Activated CD8-positive, alpha-beta memory T cell treated with anti-CD3 and anti-CD28 coated beads, Interleukin-2, amount 50 U/mL, for 48 hours (primary cell): Measurements from ENCODE around the gene POLR3B.
"Not testable (repeated sequence)": the region's sequence is repeated elsewhere in the genome, so short reads cannot be mapped to it uniquely, and the experiment has no call there.

Source experiments
- DNase-seq: peaks from one replicate; pipeline ENCODE4 v3.0.0-alpha.2; 2020

The POLR3B gene

DNA sequence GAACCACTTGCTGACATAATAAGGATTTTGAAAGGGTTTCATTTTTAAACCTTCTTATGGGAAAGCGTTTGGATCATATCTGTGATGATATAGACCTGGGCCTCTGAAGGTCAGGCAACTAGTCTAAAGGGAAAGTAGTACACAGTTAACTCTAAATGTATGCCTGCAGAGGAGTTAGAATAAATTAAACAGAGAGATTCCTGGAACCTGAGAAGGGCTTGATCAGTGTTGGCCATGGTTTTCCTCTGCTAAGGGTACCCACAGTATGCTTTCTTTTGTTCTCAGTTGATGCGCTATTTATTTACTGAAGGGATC lies 14.4 kb upstream of the POLR3B start:
- DNase-seq = no peak

DNA sequence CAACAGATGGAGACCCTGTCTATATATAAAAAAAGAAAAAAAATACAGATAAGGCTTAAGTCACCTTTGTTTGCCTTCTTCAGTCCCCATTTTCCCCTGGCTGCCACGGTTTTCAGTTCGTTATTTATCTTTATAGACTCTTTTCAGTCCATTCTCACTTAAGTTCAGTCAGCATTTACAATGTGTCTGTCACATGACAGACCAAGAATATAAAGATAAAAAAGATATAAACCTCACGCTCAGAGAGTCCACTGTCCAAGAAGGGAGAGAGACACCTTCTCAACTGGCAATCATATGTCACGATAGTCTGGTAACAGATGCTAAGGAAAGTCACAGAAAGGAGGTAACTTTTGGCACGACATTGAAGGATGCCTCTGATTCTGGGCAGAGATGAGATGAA lies 13.4 kb upstream of the POLR3B start:
- no peak for DNase-seq

DNA sequence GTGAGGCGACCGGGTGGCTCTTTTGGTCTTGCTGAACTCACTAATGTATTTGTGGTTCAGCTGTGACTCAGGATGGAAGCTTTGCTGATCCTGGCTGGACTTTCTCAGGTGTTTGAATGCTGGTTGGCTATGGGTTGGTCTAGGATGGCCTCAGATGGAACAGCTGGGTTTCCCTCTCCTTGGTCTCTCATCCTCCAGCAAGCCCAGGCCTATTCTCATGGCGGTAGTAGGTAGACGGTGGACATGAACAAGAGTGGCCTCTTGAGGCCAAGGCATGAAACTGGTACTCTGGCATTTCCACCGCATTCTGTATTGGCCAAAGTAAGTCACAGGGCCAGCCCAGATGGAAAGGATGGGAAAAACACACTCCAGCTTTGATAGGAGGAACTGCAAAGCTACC lies 11.8 kb upstream of the POLR3B start:
- DNase-seq = no peak

DNA sequence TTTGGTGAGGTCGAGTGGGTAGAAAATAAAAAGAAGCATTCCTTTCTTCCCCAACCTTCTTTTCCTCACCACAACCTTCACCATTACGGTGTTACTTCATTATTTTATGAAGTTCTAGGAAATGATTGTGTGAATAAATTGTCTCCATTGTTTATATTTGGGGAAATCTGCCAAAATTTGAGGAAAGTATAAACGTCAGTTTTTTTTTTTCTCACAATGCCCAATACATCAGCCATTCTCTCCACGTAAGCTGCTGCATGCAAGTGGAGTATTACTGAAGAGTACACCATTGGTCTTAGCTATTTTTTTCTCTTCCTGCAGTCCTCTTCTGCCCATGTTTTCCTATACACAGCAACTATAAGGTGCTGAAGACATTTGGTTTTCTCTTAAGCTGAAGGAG lies 9.1 kb upstream of the POLR3B start:
- no peak for DNase-seq

DNA sequence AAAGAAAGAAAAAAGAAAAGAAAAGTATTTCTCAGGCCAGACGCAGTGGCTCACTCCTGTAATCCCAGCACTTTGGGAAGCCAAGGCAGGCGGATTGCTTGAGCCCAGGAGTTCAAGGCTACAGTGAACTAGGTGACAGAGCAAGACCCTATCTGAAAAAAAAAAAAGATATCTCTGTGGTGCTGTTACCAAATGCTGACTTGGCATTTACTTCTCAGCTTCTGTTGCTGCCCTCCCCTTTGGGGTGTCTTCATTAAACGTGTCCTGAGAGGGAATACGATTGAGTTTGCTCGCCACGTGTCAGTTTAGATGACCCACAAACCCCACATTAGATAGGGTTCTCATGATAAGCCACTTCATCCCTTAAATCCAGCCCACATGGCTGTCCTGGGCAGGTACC lies 4.4 kb upstream of the POLR3B start:
- DNase-seq = no peak

DNA sequence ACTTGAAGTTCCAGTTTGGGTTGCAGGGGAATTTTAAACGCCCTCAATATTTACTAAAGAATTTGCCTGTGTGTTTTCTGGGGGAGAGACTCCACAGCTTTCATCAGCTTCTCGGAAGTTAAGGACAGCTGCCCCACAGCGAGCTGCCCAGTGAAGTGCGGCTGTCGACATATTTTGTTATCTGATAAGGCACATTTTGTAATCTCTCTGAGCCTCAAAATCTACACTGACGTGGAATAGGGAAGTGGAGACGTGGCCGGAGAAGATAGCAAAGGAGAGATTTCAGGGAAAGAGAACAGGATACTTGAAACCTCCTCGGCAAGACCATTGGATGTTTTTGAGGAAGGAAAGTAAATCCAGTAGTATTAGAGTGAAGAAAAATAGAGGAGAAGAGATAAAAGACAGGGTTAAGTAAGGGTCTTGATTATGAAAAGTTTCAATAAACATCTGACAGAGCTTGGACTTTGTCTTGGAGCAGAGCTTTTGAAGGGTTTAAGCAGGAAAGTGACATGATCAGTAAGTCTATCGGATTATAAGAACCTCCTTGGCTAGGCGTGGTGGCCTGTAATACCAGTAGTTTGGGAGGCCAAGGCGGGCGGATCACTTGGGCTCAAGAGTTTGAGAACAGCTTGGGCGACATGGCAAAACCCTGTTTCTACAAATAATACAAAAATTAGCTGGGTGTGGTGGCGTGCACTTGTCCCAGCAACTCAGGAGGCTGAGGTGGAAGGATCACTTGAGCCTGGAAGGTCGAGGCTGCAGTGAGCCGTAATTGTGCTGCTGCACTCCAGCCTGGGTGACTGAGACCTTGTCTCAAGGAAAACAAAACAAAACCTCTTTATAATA lies 1.1 kb downstream of the POLR3B start:
- DNase-seq = no peak

DNA sequence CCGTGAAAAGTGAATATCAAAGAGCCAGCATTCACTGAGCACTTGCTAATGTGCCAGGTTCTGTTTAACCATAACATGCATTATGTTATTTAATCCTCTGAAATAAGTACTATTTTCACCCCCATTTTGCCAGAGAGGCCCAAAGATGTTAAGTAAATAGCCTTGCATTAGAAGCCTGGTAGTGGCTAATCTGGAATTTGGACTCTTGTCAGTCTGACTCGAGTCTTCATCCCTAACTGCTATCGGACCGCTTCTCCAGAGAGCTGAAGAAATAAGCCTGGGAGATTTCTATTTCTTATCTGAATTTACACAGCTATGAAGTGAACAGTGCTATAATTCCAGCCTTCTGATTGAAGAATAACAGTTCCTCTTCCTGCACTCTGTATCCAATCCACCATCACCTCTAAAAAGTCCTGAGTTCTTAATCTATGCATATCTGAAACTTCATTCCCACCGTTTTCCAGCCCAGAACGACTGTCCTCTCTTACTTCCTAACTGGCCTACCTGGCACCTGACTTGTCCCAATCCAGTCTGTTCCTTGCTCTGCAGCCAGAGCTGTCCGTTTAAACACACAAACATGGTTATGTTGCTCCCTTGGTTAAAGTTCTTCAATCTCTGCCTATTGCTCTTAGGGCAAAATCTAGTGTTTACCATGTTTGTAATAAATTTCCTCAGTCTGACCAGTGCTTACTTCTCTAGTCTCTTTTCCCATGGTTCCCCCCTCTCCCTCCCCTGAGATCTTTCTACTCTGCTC lies 2.3 kb downstream of the POLR3B start:
- no peak for DNase-seq

DNA sequence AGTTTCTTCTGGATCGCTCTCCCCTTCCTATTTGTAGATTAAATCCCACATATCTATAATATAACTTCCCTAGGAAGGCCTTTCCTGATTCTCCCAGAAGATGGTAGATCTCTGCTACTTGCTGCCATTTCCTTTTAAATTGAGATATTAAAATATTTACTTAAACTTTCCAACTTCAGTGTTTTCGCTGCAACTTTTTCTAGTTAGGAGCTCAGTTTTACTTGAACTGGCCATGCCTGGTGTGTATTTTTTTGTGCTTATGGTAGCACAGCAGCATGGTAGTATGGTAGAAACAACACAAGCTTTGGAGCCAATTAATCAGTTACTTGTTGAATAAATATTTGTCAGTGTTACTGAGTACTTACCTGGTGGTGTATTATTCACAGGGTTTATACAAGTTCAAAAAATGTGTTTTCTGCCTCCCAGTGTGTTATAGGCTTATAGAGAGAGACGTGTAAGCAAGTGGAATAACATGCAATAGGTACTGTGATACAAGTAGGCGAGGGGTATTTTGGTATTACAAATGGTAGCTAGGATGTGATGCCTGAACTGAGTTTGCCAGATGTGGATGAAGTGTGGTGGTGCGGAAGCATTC lies 2.9 kb downstream of the POLR3B start:
- DNase-seq = no peak

DNA sequence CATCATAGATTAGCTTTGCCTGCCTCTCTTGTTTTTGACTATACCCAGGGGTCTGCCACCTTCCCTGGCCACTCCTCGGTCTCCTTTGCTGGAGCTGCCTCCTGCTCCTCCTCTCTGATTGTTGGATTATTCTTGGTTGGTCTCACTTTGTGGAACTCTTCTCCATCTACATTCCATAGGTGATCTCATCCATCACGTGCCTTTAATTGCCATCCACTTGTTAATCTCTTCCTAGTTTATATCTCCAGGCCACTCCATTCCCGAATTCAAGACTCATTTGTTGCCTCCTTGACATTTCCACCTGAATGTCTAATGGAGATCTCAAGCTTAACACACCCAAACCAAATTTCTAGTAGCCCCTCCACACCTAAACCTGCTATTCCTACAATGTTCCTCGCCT lies 5.4 kb downstream of the POLR3B start:
- no peak for DNase-seq

DNA sequence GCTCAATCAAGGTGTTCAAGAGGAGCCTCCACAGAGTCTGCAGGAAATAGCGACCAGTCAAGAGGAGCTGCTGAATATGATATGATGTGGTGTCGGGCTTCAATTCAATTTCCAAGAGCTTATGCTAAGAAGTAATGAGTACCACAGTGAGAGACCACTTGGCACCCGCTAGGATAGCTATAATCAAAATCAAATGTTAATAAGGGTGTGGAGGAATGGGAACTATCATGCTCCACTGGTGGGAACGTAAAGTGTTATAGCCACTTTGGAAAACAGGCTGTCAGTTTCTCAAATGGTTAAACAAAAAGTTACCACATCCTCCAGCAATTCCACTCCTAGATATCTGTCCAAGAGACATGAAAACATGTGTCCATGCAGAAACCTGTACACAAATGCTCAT lies 6.7 kb downstream of the POLR3B start:
- no peak for DNase-seq

DNA sequence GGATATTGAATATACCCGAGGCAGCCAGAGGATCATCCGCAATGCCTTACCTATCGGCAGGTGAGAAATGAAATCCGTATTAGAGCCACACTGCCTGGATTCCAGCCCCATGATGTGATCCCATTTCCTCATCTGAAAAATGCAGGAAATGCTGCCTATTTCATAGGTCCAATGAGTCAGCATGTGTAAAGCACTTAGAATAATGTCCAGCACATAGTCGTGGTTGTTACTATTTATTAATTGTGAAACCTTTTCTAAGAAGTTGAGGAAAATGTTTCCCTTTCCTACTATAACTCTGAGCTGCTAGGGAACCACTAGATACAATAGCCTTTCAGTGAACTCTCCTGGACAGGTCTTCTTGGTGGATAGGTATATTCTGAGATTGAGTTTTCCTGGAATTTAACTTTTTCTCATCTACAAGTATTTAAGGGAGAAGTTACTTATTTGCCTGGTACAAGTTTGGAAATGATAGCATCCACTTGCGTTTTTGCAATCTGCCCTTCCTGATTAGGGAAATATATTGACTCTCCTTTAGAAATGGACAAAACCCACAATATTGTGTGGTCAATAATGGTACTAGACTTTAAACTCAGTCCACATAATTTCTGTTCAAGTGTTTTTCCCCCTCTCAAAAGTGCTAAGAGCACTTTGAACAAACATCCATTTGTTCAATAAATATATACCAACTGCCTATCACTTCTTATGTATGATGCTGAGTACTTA lies 12.2 kb downstream of the POLR3B start:
- DNase-seq = no peak

DNA sequence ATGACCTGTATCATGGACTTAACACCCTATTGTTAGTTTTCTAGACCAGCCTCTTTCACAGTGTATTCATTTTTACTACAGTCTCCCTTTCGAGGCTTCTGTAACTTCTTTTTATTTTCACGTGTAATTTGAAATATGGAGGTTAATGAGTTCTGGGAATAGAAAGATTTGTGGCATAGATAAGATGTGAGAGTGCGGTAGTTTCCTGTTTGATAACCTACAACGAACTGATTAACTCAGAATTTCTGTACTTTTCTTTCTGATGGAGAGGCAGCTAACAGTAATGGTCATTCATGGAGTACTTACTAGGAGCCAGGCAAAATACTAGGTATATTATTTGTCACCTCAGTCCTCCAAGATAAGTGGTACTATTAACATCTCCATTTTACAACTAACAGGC lies 21.2 kb downstream of the POLR3B start:
- DNase-seq = no peak

DNA sequence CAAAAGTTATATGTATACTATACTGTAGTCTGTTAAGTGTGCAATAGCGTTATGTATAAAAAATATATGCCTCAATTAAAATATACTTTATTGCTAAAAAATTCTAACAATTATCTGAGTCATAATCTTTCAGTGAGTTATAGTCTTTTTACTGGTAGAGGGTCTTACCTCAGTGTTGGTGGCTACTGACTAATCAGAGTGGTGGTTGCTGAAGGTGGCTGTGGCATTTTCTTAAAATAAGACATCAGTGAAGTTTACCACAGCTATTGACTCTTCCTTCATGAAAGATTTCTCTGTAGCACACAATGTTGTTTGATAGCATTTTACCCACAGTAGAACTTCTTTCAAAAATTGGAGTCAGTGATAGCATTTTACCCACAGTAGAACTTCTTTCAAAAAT lies 23.4 kb downstream of the POLR3B start:
- DNase-seq = no peak

DNA sequence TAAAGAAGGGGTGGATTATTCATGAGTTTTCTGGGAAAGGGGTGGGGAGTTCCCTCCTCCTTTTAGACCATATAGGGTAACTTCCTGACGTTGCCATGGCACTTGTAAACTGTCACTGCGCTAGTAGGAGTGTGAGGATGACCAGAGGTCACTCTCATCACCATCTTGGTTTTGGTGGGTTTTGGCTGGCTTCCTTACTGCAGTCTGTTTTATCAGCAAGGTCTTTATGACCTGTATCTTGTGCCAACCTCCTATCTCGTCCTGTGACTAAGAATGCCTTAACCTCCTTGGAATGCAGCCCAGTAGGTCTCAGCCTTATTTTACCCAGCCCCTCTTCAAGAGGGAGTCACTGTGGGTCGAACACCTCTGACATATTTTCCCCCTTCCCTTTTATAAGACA lies 24.3 kb downstream of the POLR3B start:
- DNase-seq = not testable (repeated sequence)

DNA sequence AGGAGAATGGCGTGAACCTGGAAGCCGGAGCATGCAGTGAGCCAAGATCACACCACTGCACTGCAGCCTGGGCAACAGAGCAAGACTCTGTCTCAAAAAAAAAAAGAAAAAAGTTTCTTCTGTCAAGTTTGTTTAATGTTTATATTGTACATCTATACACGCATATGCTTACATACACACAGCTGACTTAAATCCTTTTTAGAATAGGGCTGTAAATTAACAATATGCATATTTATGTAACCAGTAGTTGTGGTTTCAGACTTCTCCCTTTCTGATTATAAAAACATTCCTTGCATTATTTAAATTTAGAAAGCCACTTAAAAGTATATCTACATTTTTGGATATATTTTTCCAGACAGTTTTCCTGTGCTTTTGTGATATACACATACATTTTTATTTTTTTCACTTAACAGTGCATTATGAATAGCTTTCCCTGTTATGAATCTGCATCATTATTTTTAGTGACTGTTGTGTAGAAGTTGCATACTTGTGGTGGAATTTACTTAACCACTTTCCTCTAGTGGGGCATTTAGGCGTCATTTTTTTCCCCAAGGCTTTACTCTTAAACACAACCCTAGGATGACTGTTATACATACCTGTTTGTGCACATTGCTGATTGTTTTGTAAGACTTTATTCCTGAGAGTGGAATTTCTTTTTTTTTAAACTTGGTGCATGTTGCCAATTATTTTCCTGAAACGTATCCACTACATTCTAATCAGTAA lies 29.4 kb downstream of the POLR3B start:
- DNase-seq = no peak

DNA sequence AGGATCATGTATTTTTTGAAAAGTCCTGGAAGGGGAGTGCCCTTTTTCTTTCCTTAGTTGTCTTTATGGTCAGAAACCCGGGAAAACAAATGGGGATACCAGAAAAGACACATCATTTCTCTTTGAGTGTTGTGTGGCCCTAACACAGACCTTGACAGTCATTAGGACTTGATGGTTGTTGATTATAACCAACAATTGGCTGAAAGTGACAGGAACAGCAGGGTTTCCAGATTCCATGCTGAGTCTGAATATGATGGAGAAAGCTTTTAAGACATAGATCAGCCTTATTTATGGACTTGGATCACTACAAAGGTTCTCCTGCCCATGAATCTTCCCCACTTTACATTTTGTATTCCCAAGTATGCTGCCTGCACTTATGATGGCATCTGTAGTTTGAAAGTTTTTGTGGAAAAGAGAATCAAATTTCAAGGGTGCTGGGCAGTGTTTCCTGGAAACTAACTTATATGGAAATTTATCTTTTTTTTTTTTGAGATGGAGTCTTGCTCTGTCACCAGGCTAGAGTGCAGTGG lies 30.4 kb downstream of the POLR3B start:
- DNase-seq = no peak

DNA sequence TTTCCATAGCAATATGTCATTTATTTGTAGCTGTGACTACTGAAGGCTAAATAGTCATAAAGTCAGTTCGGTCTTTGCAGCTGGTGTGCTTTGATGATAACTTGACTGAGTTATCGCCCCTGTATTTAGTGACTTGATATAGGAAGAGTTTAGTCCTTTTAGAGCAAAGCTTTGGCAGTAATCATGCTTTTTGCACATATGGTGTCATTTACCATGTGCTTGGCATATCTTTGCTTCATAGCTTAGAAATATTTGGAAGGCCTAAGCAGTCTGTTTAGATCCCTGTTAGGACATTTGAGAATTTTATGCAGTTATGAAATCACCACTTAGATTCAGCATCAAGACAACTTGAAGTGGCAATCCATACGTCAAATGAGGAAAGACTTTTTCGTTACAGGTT lies 31.6 kb downstream of the POLR3B start:
- no peak for DNase-seq

DNA sequence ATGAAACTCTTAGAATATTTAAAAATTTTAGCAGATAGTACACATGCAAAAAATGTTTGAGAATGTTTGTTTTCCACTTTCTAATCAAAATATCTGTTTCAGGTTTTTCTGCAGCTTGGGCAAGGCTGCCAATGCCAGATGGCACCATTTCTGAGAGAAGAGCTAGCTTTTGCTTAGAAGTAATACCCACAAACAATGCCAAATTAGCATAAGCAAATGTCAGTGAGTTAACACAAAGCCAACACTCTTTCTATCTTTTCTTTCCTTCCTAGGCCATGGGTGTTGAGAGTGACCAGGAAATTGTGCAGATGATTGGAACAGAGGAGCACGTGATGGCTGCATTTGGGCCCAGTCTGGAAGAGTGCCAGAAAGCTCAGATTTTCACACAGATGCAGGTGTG lies 35.2 kb downstream of the POLR3B start:
- DNase-seq = no peak

DNA sequence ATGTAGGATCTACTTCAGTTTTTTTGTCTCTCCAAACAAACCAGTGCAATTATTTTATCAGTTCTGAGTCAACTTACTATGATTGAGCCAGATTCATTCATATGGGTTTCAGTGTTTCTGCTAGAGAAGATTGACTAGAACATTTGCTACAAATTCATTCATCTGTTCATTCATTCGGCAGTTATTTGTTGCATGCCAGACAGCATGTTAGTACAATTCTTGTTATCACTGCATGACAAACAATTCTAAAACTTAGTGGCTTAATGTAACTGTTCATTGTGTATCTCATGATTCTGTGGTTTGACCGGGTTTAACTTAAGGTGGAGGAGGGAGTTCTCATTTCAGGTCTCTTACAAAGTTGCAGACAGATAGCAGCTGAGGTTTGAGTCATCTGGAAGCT lies 52.3 kb downstream of the POLR3B start:
- no peak for DNase-seq

DNA sequence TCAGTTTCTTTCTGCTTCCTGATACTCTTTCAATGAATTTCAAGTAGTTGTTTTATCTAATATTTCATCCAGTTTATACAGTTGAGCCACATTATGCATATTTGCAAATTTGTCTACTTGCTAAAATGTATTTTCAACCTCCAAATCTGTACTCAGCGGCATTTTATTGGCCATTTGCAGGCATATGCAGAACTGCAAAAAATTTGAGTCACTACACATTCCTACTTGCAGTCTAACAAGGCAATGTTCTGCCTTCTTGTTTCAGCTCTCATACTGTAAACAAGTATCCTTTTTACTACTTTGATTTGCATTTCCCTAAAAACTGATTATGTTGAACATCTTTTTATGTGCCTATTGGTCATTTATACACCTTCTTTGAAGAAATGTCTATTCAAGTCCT lies 55.0 kb downstream of the POLR3B start:
- DNase-seq = no peak

DNA sequence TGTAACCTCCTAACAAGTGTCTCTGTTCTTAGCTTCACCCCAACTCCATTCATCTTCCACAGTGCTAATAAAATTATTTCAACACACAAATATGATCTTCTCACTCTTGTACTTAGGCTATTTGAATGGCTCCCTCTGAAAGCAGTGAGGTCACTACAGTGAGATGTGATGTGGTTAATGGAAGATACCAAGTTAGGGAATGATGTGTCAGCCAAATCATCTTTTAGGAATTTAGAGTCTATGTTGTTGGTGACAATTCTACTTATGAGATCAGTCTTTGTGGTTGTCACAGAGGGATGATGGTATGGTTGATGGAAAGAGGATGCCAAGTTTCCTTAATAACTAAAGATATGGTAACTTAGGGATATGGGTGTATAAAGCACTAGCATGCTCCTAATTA lies 57.6 kb downstream of the POLR3B start:
- DNase-seq = no peak

DNA sequence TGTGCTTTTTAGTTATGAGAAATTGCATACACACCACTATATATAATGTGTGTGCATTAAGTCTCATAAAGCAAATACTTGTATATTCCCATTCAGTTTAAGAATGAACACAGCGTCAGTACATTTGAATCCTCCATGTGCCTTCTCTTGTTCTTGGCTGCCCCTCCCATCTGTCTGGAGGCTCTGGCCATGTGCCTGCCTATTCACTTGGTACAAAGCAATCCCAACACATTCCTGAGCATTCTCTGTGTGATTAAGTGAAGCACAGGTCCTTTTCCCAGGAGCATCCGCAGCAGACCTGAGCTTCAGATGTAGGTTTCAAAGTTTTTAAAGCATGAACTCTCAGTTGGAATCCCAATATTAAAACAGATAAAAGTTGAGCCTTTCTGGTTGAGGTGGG lies 58.7 kb downstream of the POLR3B start:
- DNase-seq = no peak
